ENCODE results near the gene PTTG1IP2.

- TF ChIP-seq GABPA (IDR thresholded peaks at IDR 0.05 in 1 of 2, conservative IDR thresholded peaks at IDR 0.05 in 1 of 2) (no peak), REST (IDR thresholded peaks at IDR 0.05) (no peak), CTCF (IDR thresholded peaks at IDR 0.05; ENCODE audit: low read depth, low read length, missing input control) (no peak), MAX (IDR thresholded peaks at IDR 0.05) (no peak), FOXA2 (IDR thresholded peaks at IDR 0.05) (no peak), YY1 (IDR thresholded peaks at IDR 0.05) (no peak), RAD21 (IDR thresholded peaks at IDR 0.05) (no peak), ZBTB33 (IDR thresholded peaks at IDR 0.05) (no peak), RXRA (IDR thresholded peaks at IDR 0.05) (no peak), ATF3 (IDR thresholded peaks at IDR 0.05) (no peak), TAF1 (conservative IDR thresholded peaks at IDR 0.05) (no peak), JUND (IDR thresholded peaks at IDR 0.05) (no peak), SP1 (IDR thresholded peaks at IDR 0.05) (no peak), EGR1 (IDR thresholded peaks at IDR 0.05; ENCODE audit: low read depth in 2 of 2) (no peak)
Measured at GRCh38 chr7:90518630-90519029, 49.2 kb downstream of the PTTG1IP2 start.
